Stimulated activated CD4-positive, alpha-beta T cell treated with anti-CD3 and anti-CD28 coated beads, TNF-alpha, amount 100 ng/mL, for 48 hours (primary cell): ENCODE data around the gene DEUP1.
A peak's percentile ranks its signal among the peaks of the same experiment; 100 is the strongest.
"Not testable (repeated sequence)": the region's sequence is repeated elsewhere in the genome, so short reads cannot be mapped to it uniquely, and the experiment has no call there.

Source experiments
- DNase-seq, 3 donors: peaks; one replicate each; pipeline ENCODE4 v3.0.0-alpha.2; 2020; ENCODE audit warnings: low read depth in 3 of 3

Gene DEUP1

GRCh38 chr11:93350835-93351234, 20.3 kb downstream of the DEUP1 start:
- no peak for DNase-seq

GRCh38 chr11:93359396-93359795, 28.9 kb downstream of the DEUP1 start:
- no peak for DNase-seq

- no peak for DNase-seq
Measured at GRCh38 chr11:93361435-93361834, 30.9 kb downstream of the DEUP1 start.

- DNase-seq, result no peak
Measured at GRCh38 chr11:93368022-93368421, 37.5 kb downstream of the DEUP1 start.

DNA sequence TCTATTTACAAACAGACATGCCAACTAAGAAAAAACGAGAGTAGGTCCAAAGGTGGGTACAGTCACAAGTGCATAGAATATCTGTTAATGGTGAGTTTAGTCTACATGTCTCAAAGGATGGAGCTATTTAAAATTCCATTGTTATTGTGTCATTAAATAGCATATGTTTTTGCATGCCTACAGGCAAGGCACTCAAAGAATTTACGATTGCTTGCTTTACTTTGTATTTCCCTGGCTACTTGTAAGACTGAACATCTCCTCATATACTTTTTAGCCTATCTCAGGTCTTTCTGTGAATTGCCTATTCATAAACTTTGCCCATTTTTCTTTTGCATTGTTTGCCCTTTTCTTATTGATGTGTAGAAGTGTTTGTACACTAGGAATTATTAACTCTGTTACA, 39.7 kb downstream of the DEUP1 start:
- no peak for DNase-seq

- no peak for DNase-seq
Measured at GRCh38 chr11:93389737-93390136, 59.2 kb downstream of the DEUP1 start.

DNA sequence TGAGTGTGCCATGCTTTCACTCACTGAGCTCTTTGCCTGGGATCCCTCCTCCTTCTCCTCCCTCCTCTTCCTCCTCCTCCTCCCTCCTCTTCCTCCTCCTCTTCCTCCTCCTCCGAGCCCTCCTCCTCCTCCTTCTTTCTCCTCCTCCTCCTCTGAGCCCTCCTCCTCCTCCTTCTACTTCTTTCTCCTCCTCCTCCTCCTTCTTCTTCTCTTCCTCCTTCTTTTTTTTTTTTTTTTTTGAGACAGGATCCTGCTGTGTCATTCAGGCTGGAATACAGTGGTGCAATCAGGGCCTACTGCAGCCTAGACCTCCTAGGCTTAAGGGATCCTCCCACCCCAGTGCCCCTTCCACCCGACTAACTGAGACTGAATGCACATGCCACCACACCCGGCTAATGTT, 62.3 kb downstream of the DEUP1 start:
- no peak for DNase-seq

DNA sequence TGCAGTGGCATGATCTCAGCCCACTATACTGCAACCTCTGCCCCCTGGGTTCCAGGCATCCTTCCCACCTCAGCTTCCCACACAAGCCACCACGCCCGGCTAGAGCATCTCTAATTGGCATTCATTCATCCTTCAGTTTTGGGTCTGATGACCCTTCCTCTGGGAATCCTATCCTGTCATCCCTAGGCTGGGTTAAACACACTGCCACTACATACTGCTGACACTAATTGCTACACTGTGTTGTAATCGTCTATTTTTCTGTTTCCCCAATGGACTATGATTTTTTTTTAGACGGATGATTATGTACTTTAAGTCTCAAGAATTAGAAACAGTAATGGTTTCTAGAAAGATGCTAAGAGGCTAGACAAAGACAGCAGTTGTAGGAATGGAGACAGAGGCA, 62.8 kb downstream of the DEUP1 start:
- DNase-seq, result no peak

DNA sequence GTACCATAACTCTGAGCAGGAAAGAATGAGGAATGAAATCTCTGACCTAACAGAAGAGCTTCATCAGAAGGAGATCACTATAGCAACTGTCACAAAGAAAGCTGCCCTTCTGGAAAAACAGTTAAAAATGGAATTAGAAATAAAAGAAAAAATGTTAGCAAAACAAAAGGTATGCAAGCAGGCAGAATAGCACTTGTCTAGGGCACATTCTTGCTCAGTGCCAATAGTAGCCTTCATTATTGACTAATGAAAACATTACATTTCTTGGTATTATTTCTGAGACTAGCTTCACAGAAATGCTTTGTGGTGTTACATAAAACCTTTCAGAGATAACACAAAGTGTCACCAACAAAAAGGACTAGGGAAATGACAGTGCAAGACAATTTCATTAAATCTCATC, 63.9 kb downstream of the DEUP1 start:
- DNase-seq, result no peak

- no peak for DNase-seq
Measured at GRCh38 chr11:93396316-93396715, 65.8 kb downstream of the DEUP1 start.

- DNase-seq, result no peak
Measured at GRCh38 chr11:93403930-93404329, 73.4 kb downstream of the DEUP1 start.

GRCh38 chr11:93407777-93408401, 77.3 kb downstream of the DEUP1 start:
- DNase-seq, result no peak

DNA sequence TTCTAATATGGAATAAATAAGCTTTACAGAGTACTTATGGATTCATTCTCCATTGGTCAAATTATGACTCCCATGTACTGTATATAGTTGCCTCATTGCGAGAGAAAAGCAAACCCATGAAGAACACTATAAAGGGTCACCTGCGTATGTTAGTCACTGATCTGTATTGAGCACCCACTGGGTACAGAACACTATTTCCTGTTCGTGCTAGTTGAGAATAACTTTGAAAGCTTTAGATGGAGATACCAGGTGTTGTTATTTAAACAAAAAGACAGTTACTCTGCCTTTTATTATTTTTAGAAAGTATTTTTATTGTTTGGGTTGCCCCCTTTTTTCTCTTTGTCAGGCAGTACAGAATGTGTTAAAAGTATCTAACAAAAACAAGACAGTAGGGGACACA, 79.9 kb downstream of the DEUP1 start:
- no peak for DNase-seq

GRCh38 chr11:93411705-93412104, 81.2 kb downstream of the DEUP1 start:
- no peak for DNase-seq

- DNase-seq, result no peak
Measured at GRCh38 chr11:93432247-93432646, 101.7 kb downstream of the DEUP1 start.

GRCh38 chr11:93443232-93443631, 112.7 kb downstream of the DEUP1 start:
- not testable (repeated sequence) for DNase-seq

DNA sequence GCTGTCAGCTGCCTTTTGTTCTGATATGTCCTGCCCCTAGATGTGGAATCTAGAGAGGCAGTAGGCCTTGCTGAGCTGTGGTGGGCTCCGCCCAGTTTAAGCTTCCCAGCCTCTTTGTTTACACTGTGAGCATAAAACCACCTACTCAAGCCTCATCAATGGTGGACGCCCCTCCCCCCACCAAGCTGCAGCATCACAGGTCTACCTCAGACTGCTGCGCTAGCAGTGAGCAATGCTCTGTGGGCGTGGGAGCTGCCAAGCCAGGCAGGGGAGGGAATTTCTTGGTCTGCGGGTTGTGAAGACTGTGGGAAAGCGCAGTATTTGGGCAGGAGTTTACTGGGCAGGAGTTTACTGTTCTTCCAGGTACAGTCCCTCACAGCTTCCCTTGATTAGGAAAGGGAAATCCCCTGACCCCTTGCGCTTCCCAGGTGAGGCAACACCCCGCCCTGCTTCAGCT, 114.1 kb downstream of the DEUP1 start:
- peak in 2 of 3 donors; percentile 2 to 15 for DNase-seq

- no peak for DNase-seq
Measured at GRCh38 chr11:93458286-93458685, 127.7 kb downstream of the DEUP1 start.

GRCh38 chr11:93463666-93464065, 133.1 kb downstream of the DEUP1 start:
- not testable (repeated sequence) for DNase-seq

- no peak for DNase-seq
Measured at GRCh38 chr11:93464927-93465540, 134.5 kb downstream of the DEUP1 start.

DNA sequence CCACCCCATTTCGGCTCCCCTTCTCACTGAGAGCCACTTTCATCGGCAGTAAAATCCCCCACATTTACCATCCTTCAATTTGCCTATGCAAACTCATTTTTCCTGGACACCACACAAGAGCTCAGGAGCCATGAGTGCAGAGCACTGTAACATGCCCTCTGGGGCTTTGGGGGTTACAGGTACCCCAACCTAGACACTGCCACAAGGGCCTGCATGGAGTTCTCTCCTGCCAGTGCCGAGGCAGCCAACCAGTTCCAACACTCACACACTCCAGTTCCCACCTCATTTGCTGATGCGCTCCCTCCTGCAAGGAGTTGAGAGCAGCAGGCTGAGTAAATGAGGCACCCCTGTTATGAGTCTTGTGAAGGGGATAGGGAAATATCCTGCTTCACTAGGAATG, 136.5 kb downstream of the DEUP1 start:
- no peak for DNase-seq

- DNase-seq, result no peak
Measured at GRCh38 chr11:93468290-93468689, 137.7 kb downstream of the DEUP1 start.

GRCh38 chr11:93474123-93474522, 143.6 kb downstream of the DEUP1 start:
- DNase-seq, result no peak

DNA sequence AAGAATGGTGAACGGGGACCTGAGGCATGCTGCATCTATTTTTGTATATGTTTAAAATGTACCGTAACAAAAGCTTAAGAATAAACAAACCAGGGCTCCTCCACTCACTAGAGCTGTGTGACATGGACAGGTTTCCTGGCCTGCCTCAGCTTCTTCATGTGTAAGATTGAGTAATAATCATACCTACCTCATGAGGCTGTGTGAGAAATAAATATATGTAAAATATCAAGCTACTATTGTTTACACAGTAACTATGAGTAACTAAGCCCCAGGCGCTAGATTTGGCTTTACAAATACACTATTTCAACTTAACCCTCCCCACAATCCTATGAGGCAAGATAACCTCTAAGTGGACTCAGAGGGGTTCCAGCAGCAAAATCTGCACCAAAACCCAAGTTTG, 146.3 kb downstream of the DEUP1 start:
- DNase-seq, result no peak
